Spleen (tissue), 11 donors: ENCODE measurements around the gene TDRD1. TPM values are rescaled to one million over a fixed set of nuclear protein-coding genes. Genes with fewer than 3 reads are reported as not detected.

Experiments
- DNase-seq: peaks from one replicate; pipeline ENCODE4 v3.0.0-alpha.2; 2020
- H3K27ac ChIP-seq, 8 donors: fragments of 200-600 bp; sonication (generic) in 7 of 8; 1 replicate in 4 of 8; 2 replicates in 4 of 8; pipeline versions ENCODE4 v1.5.0 to v1.8.0; 2016 to 2021; ENCODE audit warnings: inconsistent platforms in 4 of 8, mild to moderate bottlenecking in 4 of 8, moderate library complexity in 1 of 8
- H3K27me3 ChIP-seq, 7 donors: fragments of 200-600 bp; sonication (generic) in 6 of 7; replicated peaks in 1 of 7; 1 replicate in 4 of 7; 2 replicates in 3 of 7; pipeline versions ENCODE4 v1.5.0 to v1.8.0; 2016 to 2021; ENCODE audit warnings: inconsistent platforms in 3 of 7, mild to moderate bottlenecking in 1 of 7
- H3K36me3 ChIP-seq, 6 donors: fragments of 200-600 bp; sonication (generic) in 5 of 6; 1 replicate in 4 of 6; 2 replicates in 2 of 6; pipeline versions ENCODE4 v1.5.0 to v1.8.0; 2016 to 2021; ENCODE audit warnings: inconsistent platforms in 2 of 6
- H3K4me1 ChIP-seq, 6 donors: fragments of 200-600 bp; sonication (generic) in 5 of 6; 1 replicate in 3 of 6; 2 replicates in 3 of 6; pipeline versions ENCODE4 v1.5.0 to v1.8.0; 2016 to 2021; ENCODE audit warnings: inconsistent platforms in 3 of 6
- H3K4me3 ChIP-seq, 8 donors: fragments of 200-600 bp; sonication (generic) in 7 of 8; 1 replicate in 4 of 8; 2 replicates in 4 of 8; pipeline versions ENCODE4 v1.5.0 to v1.8.0; 2016 to 2021; ENCODE audit warnings: inconsistent platforms in 4 of 8, mild to moderate bottlenecking in 4 of 8, moderate library complexity in 2 of 8
- H3K9me3 ChIP-seq, 8 donors: fragments of 200-600 bp; sonication (generic) in 7 of 8; 1 replicate in 4 of 8; 2 replicates in 4 of 8; pipeline versions ENCODE4 v1.5.0 to v1.8.0; 2016 to 2021; ENCODE audit warnings: inconsistent platforms in 4 of 8
- CTCF ChIP-seq, 11 experiments: fragments of 200-600 bp in 7 of 11; fragments of 450-650 bp in 4 of 11; sonication (generic) in 4 of 11; IDR thresholded peaks in 8 of 11; conservative IDR thresholded peaks in 3 of 11; 1 replicate in 7 of 11; 2 replicates in 4 of 11; pipeline versions ENCODE4 v1.4.0 to v1.8.0; 2016 to 2021; ENCODE audit warnings: antibody characterized with exemption in 11 of 11, inconsistent platforms in 4 of 11, mild to moderate bottlenecking in 1 of 11
- POLR2A ChIP-seq, 3 donors: fragments of 450-650 bp; IDR thresholded peaks; one replicate each; pipeline ENCODE4 v1.5.1; 2017; ENCODE audit warnings: antibody characterized with exemption in 3 of 3, mild to moderate bottlenecking in 1 of 3
- POLR2AphosphoS5 ChIP-seq, 3 donors: sonication (generic); formaldehyde crosslinking; IDR thresholded peaks; one replicate each; pipeline ENCODE4 v1.5.1; 2017; ENCODE audit warnings: antibody characterized with exemption in 3 of 3
- WGBS, 5 donors: extraction: QIAGEN DNeasy Blood & Tissue Kit in 3 of 5; methylation state at CpG; one replicate each; pipeline versions ENCODE4 v1.1.5 to v1.1.7; 2013 to 2018; 5-methylcytosine and 5-hydroxymethylcytosine counted together
- intact Hi-C: fragments of 100-400 bp; cut with DNase I; formaldehyde crosslinking; loops from one replicate; pipeline ENCODE4 v1.15.0; 2023; ENCODE audit warnings: low total_unique reads
- polyA plus RNA-seq, 3 donors: library from polyadenylated mRNA; stranded (reverse); fragments of 200-250 nt; gene quantifications; one replicate each; pipeline ENCODE4 v1.2.1, GENCODE V29; 2013
- total RNA-seq, 7 donors: library from RNA; depleted of rRNA in 3 of 7; stranded (reverse); fragments of >200 nt in 3 of 7; fragmentation: NEBNext Ultra II Directional in 4 of 7; extraction: Animal tissue kit (Norgen Biotek cat#: 25700) in 4 of 7; gene quantifications; one replicate each; pipeline versions ENCODE4 v1.1.0 to v1.2.1, GENCODE V29; 2016 to 2021
- donor health status: healthy with polysubstance abuse.
- donor health status: DM: no; HTN: no; CAD: no; lungs with moderate emphysema.
- donor health status: DM: no; HTN: no; CAD: no.
- donor health status: Bipolar disorder and iron deficiency.
- donor health status: healthy.
- donor health status: DM: no; HTN: no; CAD: no.
- donor health status: DM: yes; HTN: yes; CAD: no.

Gene TDRD1
- total and polyA plus RNA-seq, 10 donors: 0.02 to 3.9 (median 0.92) TPM

- TF ChIP-seq POLR2AphosphoS5 (IDR thresholded peaks at IDR 0.05) (no peak), POLR2A (IDR thresholded peaks at IDR 0.05) (no peak), CTCF (IDR thresholded peaks at IDR 0.05 in 8 of 11, conservative IDR thresholded peaks at IDR 0.05 in 3 of 11) (no peak)
- Histone ChIP-seq H3K4me3 (no peak overlapping the region), H3K9me3 (no peaks in the 10 kb centered on the region), H3K36me3 (no peaks in the 10 kb centered on the region), H3K4me1 (peaks cover 0 to 19% (median 0%) of the 10 kb centered on the region in 6 donors), H3K27me3 (no peaks in the 10 kb centered on the region), H3K27ac (no peak overlapping the region)
- intact Hi-C loops: no loop called here
- 83 to 89% (median 85%) methylated on average over 5 of the region's 5 CpGs for WGBS, 5 donors
- no peak for DNase-seq
These were observed 5.1 kb downstream of the TDRD1 start for GRCh38 chr10:114184276-114184675.

GRCh38 chr10:114188001-114188400, 8.8 kb downstream of the TDRD1 start:
- 26 to 54% (median 37%) methylated on average over 3 of the region's 3 CpGs for WGBS, 5 donors
- H3K4me1 ChIP-seq: no peaks in the 10 kb centered on the region
- TF ChIP-seq POLR2A (IDR thresholded peaks at IDR 0.05) (no peak), POLR2AphosphoS5 (IDR thresholded peaks at IDR 0.05) (no peak), CTCF (IDR thresholded peaks at IDR 0.05 in 8 of 11, conservative IDR thresholded peaks at IDR 0.05 in 3 of 11) (no peak)
- H3K36me3 ChIP-seq: no peaks in the 10 kb centered on the region
- H3K9me3 ChIP-seq: no peaks in the 10 kb centered on the region
- intact Hi-C loops: no loop called here
- no peak for DNase-seq
- H3K27ac ChIP-seq: no peak overlapping the region
- no peaks in the 10 kb centered on the region for H3K27me3 ChIP-seq
- no peak overlapping the region for H3K4me3 ChIP-seq

- intact Hi-C loops: no loop called here
- Histone ChIP-seq H3K4me1 (no peaks in the 10 kb centered on the region), H3K27me3 (no peaks in the 10 kb centered on the region), H3K4me3 (no peak overlapping the region), H3K9me3 (no peaks in the 10 kb centered on the region), H3K27ac (no peak overlapping the region), H3K36me3 (no peaks in the 10 kb centered on the region)
- DNase-seq: no peak
- WGBS, 5 donors: 96 to 99% (median 98%) methylated on average over 3 of the region's 3 CpGs
- TF ChIP-seq CTCF (IDR thresholded peaks at IDR 0.05 in 8 of 11, conservative IDR thresholded peaks at IDR 0.05 in 3 of 11): no peak
These were observed 9.7 kb downstream of the TDRD1 start for GRCh38 chr10:114188900-114189299.

- Histone ChIP-seq H3K27ac (no peak overlapping the region), H3K4me3 (no peak overlapping the region), H3K27me3 (no peaks in the 10 kb centered on the region), H3K36me3 (no peaks in the 10 kb centered on the region), H3K4me1 (no peaks in the 10 kb centered on the region), H3K9me3 (no peaks in the 10 kb centered on the region)
- TF ChIP-seq CTCF (IDR thresholded peaks at IDR 0.05 in 8 of 11, conservative IDR thresholded peaks at IDR 0.05 in 3 of 11) (no peak), POLR2A (IDR thresholded peaks at IDR 0.05) (no peak), POLR2AphosphoS5 (IDR thresholded peaks at IDR 0.05) (no peak)
- intact Hi-C loops: no loop called here
- DNase-seq: no peak
- 92 to 95% (median 93%) methylated on average over 8 of the region's 8 CpGs for WGBS, 5 donors
These were observed 10.5 kb downstream of the TDRD1 start for GRCh38 chr10:114189700-114190099.
